Activated naive CD8-positive, alpha-beta T cell treated with anti-CD3 and anti-CD28 coated beads for 36 hours (primary cell): Measurements from ENCODE around the gene MAST2. TPM values are rescaled to one million over a fixed set of nuclear protein-coding genes. Genes with fewer than 3 reads are reported as not detected.
"Not testable (repeated sequence)": the region's sequence is repeated elsewhere in the genome, so short reads cannot be mapped to it uniquely, and the experiment has no call there.

Source experiments
- DNase-seq: peaks from one replicate; pipeline ENCODE4 v3.0.0; 2021
- H3K27ac Mint-ChIP-seq: one replicate; pipeline ENCODE4 v1.8.0; 2022; ENCODE audit warnings: mild to moderate bottlenecking, moderate library complexity, mixed read lengths
- H3K27me3 Mint-ChIP-seq: one replicate; pipeline ENCODE4 v1.8.0; 2022; ENCODE audit warnings: mild to moderate bottlenecking, mixed read lengths
- H3K36me3 Mint-ChIP-seq: one replicate; pipeline ENCODE4 v1.8.0; 2021; ENCODE audit warnings: mild to moderate bottlenecking, mixed read lengths
- H3K4me1 Mint-ChIP-seq: one replicate; pipeline ENCODE4 v1.8.0; 2021; ENCODE audit warnings: mixed read lengths
- H3K4me3 Mint-ChIP-seq: one replicate; pipeline ENCODE4 v1.8.0; 2022; ENCODE audit warnings: mild to moderate bottlenecking, moderate library complexity, mixed read lengths
- H3K9me3 Mint-ChIP-seq: one replicate; pipeline ENCODE4 v1.8.0; 2022; ENCODE audit warnings: mixed read lengths
- total RNA-seq, 2 experiments: library from RNA; stranded (reverse); gene quantifications; one replicate each; pipeline ENCODE4 v1.2.3, GENCODE V29; 2021

Gene MAST2
- total RNA-seq, 2 experiments from 2014 or later = 19.0 to 22.5 TPM

DNA sequence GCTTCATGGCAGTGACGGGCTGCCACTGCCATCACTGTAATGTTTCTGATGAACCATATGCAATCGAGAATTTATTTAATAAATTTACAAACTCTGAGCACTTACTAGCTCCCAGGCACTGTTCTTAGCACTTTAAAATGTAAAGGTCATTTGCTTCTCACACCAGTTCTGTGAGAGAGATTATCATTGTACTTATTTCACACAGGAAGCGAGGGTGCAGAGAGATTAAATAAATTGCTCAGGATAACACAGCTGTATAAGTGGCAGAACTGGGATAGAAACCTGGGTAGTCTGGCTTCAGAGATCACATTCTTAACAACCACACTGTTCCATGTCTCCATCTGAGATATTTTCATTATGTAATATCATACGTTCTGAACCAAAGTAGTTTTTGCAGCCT is 119.9 kb downstream of the MAST2 start:
- Mint-ChIP-seq H3K9me3 (no peaks in the 10 kb centered on the region), H3K36me3 (no peaks in the 10 kb centered on the region), H3K27ac (no peak overlapping the region), H3K4me3 (no peak overlapping the region), H3K27me3 (no peaks in the 10 kb centered on the region), H3K4me1 (no peaks in the 10 kb centered on the region)
- DNase-seq = no peak

- Mint-ChIP-seq H3K36me3 (no peaks in the 10 kb centered on the region), H3K4me3 (no peak overlapping the region), H3K27me3 (no peaks in the 10 kb centered on the region), H3K9me3 (no peaks in the 10 kb centered on the region), H3K27ac (no peak overlapping the region), H3K4me1 (peaks cover 9% of the 10 kb centered on the region)
- DNase-seq = no peak
Observed at GRCh38 chr1:45924736-45925135, 121.3 kb downstream of the MAST2 start.

- H3K27ac Mint-ChIP-seq = no peak overlapping the region
- H3K27me3 Mint-ChIP-seq = no peaks in the 10 kb centered on the region
- H3K4me1 Mint-ChIP-seq = peaks cover 9% of the 10 kb centered on the region
- no peaks in the 10 kb centered on the region for H3K36me3 Mint-ChIP-seq
- DNase-seq = no peak
- no peak overlapping the region for H3K4me3 Mint-ChIP-seq
- H3K9me3 Mint-ChIP-seq = no peaks in the 10 kb centered on the region
Observed at GRCh38 chr1:45925728-45926287, 122.4 kb downstream of the MAST2 start.

GRCh38 chr1:45926330-45926729 is 122.9 kb downstream of the MAST2 start:
- H3K4me1 Mint-ChIP-seq = peaks cover 9% of the 10 kb centered on the region
- H3K4me3 Mint-ChIP-seq = no peak overlapping the region
- no peaks in the 10 kb centered on the region for H3K36me3 Mint-ChIP-seq
- no peak overlapping the region for H3K27ac Mint-ChIP-seq
- no peaks in the 10 kb centered on the region for H3K9me3 Mint-ChIP-seq
- DNase-seq = no peak
- no peaks in the 10 kb centered on the region for H3K27me3 Mint-ChIP-seq

- not testable (repeated sequence) for H3K4me1 Mint-ChIP-seq, H3K36me3 Mint-ChIP-seq, H3K4me3 Mint-ChIP-seq, DNase-seq, H3K27me3 Mint-ChIP-seq, H3K9me3 Mint-ChIP-seq, H3K27ac Mint-ChIP-seq
Observed at GRCh38 chr1:45927231-45927915, 124.0 kb downstream of the MAST2 start.

DNA sequence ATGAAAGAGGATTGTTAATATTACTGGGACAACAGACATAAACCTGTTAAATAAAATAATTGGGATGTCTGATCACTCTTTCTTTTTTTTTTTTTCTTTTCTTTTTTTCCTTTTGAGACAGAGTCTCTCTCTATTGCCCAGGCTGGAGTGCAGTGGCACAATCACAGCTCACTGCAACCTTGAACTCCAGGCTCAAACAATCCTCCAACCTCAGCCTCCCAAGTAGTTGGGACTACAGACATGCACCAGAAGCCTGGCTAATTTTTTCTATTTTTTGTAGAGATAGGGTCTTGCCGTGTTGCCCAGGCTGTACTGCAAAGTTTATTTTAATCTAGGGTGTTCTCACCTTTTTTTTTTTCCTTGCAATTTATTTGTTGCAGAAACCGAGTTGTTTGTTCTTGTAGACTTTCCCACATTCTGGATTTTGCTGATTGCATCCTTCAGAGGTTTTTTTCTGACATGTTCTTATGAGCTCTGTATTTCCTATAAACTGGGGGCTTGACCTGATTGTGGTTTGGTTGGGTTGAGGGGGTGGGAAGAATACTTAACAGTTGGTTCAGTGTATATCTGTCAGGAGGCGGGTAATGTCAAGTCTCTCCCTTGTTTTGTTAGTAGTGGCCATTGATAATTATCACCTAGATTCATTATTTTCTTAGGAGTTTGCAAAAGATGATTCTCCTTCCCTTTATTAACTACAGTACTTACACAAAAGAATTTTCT is 125.2 kb downstream of the MAST2 start:
- no peak for DNase-seq
- H3K4me1 Mint-ChIP-seq = peaks cover 9% of the 10 kb centered on the region
- H3K9me3 Mint-ChIP-seq = no peaks in the 10 kb centered on the region
- no peaks in the 10 kb centered on the region for H3K27me3 Mint-ChIP-seq
- no peaks in the 10 kb centered on the region for H3K36me3 Mint-ChIP-seq
- no peak overlapping the region for H3K4me3 Mint-ChIP-seq
- no peak overlapping the region for H3K27ac Mint-ChIP-seq

DNA sequence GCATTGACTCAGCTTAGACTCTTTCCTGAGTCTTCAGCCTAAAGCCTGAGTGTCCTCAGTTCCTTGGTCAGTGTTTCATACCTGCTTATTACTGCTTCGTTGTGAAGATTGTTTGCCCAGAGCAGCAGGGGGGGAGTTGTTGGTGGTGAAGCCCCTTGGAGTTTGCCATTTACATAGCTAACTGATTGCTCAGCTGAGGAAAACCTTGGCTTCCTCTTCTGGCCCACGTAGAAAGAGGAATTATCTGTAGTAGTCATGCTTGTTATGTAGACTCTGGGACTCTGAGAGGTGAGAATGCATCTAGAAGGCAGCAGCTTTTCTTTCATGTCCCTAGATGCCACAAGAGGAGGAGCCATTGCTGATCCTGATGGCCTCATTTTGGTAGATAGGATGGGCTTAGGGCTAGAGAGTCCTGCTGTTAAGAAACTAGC is 125.9 kb downstream of the MAST2 start:
- DNase-seq = no peak
- no peaks in the 10 kb centered on the region for H3K9me3 Mint-ChIP-seq
- no peak overlapping the region for H3K27ac Mint-ChIP-seq

GRCh38 chr1:45930258-45931150 is 127.1 kb downstream of the MAST2 start:
- no peaks in the 10 kb centered on the region for H3K27me3 Mint-ChIP-seq
- peaks cover 9% of the 10 kb centered on the region for H3K4me1 Mint-ChIP-seq
- H3K27ac Mint-ChIP-seq = no peak overlapping the region
- no peak overlapping the region for H3K4me3 Mint-ChIP-seq
- H3K36me3 Mint-ChIP-seq = no peaks in the 10 kb centered on the region
- no peak for DNase-seq
- H3K9me3 Mint-ChIP-seq = no peaks in the 10 kb centered on the region

More for the DNA sequence above, 125.9 kb downstream of the MAST2 start:
- Mint-ChIP-seq H3K27me3 (no peaks in the 10 kb centered on the region), H3K4me3 (no peak overlapping the region), H3K36me3 (no peaks in the 10 kb centered on the region), H3K4me1 (peaks cover 9% of the 10 kb centered on the region)

GRCh38 chr1:45932205-45932604 is 128.8 kb downstream of the MAST2 start:
- DNase-seq, H3K9me3 Mint-ChIP-seq, H3K4me1 Mint-ChIP-seq, H3K36me3 Mint-ChIP-seq, H3K27me3 Mint-ChIP-seq, H3K4me3 Mint-ChIP-seq, H3K27ac Mint-ChIP-seq: not testable (repeated sequence)

GRCh38 chr1:45934947-45935346 is 131.5 kb downstream of the MAST2 start:
- no peaks in the 10 kb centered on the region for H3K4me1 Mint-ChIP-seq
- no peak overlapping the region for H3K27ac Mint-ChIP-seq
- H3K9me3 Mint-ChIP-seq = no peaks in the 10 kb centered on the region
- peaks cover 7% of the 10 kb centered on the region for H3K36me3 Mint-ChIP-seq
- H3K4me3 Mint-ChIP-seq = no peak overlapping the region
- no peaks in the 10 kb centered on the region for H3K27me3 Mint-ChIP-seq
- no peak for DNase-seq

GRCh38 chr1:45938029-45938428 is 134.6 kb downstream of the MAST2 start:
- Mint-ChIP-seq H3K27ac (no peak overlapping the region), H3K27me3 (no peaks in the 10 kb centered on the region), H3K36me3 (peaks cover 10% of the 10 kb centered on the region), H3K9me3 (no peaks in the 10 kb centered on the region), H3K4me1 (no peaks in the 10 kb centered on the region), H3K4me3 (no peak overlapping the region)
- no peak for DNase-seq

DNA sequence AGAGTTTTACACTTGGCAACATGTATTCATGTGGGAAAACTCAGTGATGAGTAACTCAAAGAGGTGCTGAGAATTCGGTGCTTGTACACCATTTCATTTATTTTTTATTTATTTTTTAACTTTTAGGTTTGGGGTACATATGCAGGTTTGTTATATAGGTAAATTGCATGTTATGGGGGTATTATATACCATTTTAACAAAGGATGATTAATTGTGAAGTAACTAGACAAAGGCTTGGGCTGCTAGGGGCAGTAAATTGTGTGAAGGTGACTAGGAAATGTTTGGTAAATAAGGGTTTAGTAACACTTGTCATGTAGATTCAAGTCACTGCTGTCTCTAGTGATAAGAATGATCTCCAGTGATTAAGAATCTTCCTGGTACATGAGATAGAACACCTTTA is 139.0 kb downstream of the MAST2 start:
- no peak for DNase-seq
- Mint-ChIP-seq H3K9me3 (peaks cover 1% of the 10 kb centered on the region), H3K4me1 (no peaks in the 10 kb centered on the region), H3K36me3 (peaks cover 10% of the 10 kb centered on the region), H3K4me3 (no peak overlapping the region), H3K27ac (no peak overlapping the region), H3K27me3 (no peaks in the 10 kb centered on the region)

DNA sequence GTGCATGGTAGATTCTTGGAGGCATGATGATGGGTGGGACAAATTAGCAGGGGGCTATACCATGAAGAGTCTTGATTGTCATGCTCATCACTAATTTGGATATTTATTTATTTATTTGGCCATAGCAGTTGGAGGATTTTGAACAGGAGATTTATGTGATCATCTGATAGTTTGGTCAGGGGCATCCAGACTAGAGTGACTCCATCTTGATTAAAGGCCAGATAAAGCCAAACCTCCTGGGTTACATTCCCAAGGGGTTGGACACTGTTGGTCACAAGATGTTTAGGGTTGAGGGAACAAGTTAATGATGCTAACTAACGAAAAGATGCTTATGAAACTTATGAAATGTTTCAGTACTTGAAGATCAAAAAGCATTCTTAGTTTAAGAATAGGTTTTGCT is 139.8 kb downstream of the MAST2 start:
- no peak for DNase-seq
- Mint-ChIP-seq H3K4me3 (no peak overlapping the region), H3K27ac (no peak overlapping the region)

DNA sequence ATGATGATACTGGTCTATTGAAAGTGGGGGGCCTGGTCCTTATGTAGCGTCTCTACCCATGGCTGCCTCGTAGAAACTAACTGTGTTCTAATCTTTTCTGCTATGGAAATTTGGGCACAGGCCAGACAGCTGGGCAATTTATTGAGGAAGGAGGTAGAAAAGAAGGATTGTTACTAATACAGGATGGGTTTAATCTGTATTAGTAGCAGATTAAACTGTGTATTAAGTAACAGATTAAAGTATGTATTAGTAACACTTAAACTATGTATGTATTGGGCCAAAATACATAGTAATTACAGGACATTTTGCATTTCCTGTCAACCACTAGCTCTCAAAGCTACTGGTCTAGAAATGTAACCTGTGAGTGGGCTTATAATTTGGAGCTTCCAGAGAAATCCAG is 142.0 kb downstream of the MAST2 start:
- no peak for DNase-seq
- Mint-ChIP-seq H3K27ac (no peak overlapping the region), H3K9me3 (peaks cover 4% of the 10 kb centered on the region), H3K27me3 (no peaks in the 10 kb centered on the region), H3K4me1 (no peaks in the 10 kb centered on the region), H3K4me3 (no peak overlapping the region), H3K36me3 (peaks cover 5% of the 10 kb centered on the region)

More for the DNA sequence above, 139.8 kb downstream of the MAST2 start:
- H3K9me3 Mint-ChIP-seq = peaks cover 4% of the 10 kb centered on the region
- H3K4me1 Mint-ChIP-seq = no peaks in the 10 kb centered on the region
- peaks cover 5% of the 10 kb centered on the region for H3K36me3 Mint-ChIP-seq
- H3K27me3 Mint-ChIP-seq = no peaks in the 10 kb centered on the region

GRCh38 chr1:45949462-45949861 is 146.1 kb downstream of the MAST2 start:
- DNase-seq, H3K27me3 Mint-ChIP-seq, H3K27ac Mint-ChIP-seq, H3K36me3 Mint-ChIP-seq, H3K9me3 Mint-ChIP-seq, H3K4me3 Mint-ChIP-seq, H3K4me1 Mint-ChIP-seq: not testable (repeated sequence)
